GM21447 (cell line): ENCODE measurements around the gene MCRIP2.

Experiments
- ATAC-seq: cut with Tn5 transposase; IDR thresholded peaks from one replicate; pipeline ENCODE4 v1.9.1; 2021; ENCODE audit not compliant: unreplicated experiment

Gene MCRIP2

DNA sequence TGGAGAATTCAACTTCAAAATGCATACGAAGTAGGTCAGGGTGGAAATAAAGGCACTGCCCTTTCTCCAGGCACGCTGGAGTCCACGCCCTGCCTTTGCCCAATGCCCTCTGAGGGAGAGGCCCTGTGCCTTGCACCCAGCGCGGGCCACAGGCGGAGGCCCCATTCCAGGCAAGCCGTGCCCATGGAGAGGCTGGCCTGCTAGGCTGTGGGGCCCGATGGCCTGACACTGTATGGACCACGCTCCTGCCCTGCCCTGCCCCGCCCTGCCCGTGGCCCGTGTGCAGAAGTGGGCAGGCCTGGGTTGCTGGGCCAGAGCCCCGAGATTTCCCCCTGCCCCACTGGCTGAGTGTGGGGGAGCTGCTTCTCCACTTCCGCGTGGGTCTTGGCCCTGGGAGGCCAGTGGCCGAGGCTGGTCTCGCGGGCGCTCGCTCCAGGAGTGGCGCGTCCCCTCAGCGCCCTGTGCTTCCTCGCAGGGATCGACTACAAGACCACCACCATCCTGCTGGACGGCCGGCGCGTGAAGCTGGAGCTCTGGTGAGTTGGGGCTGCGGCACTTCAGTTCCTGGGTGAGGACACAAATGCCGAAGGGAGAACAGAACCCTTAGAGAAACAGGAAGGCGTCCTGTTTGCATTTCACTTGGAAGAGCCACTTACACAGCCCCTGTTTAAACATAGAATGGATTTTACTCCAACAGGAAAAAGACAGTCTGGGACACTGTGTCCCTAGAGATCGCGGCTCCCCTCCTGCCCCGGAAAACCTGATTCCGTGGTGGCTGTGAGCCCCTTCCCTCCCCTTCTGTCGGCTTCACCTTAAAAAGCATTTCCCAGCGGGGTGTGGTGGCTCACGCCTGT lies 24.7 kb upstream of the MCRIP2 start:
- ATAC-seq, result no peak

DNA sequence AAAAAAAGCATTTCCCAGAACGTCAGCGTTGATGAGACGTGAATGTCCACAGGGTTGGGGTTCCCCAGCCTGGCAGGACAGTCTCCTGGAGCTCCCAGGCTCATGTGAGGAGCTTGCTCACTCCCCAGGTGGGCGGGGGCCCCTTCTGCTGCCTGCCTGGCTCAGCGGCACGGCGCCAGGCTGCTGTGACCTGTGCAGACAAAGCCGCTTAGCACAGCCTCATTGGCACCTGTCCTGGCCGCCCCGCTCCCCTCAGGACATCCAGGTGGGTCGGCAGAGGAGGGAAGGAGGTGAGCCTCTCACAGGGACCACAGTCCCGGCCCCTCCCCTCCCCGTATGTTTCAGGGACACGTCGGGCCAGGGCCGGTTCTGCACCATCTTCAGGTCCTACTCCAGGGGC lies 23.8 kb upstream of the MCRIP2 start:
- ATAC-seq, result no peak

- no peak for ATAC-seq
These were observed 22.0 kb upstream of the MCRIP2 start for GRCh38 chr16:619476-620100.

GRCh38 chr16:620700-621525 lies 20.7 kb upstream of the MCRIP2 start:
- no peak for ATAC-seq

DNA sequence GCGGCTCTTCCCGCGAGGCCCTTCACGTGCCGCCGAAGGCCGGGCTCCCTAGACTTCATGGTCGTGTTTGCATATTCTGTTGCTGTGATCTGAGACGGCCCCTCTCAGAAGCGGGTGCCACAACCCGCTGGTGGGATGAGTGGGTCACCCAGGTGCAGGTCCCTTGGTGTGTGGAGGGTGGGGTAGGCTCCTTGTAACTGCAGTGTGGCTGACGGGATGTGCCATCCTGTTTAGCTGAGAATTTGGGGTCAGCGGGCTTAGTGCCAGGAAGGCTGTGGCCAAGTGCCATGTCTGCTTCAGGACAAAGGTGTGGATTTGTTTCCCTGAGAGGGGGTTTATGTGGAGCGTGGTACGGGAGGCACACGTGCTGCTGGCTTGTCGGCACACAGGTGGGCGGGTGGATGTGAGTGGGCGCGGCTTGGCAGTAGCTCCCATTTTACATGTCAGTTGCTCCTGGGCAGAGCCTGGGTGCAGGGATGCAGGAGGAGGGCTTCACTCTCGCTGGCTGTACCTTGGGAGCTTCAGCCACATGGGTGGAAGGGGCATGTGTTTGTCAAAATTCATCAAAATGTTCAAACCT lies 20.0 kb upstream of the MCRIP2 start:
- no peak for ATAC-seq

DNA sequence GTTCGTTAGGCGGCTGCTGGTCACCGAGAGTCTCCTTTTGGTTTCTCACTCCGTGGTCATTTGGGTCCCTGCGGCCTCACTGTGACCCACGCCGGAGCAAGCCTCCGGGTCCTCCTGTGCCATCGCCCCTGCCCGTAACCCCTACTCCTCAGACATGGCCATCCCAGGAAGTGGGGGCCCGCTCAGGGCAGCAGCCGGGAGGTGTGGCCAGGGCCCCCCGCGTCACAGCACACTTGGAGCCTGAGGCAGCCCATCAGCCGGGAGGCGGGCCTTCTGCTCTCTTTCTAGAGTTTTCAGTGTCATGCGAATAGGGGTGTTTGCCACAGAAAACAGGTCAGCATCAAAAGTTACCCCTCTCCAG lies 18.7 kb upstream of the MCRIP2 start:
- ATAC-seq, result no peak

DNA sequence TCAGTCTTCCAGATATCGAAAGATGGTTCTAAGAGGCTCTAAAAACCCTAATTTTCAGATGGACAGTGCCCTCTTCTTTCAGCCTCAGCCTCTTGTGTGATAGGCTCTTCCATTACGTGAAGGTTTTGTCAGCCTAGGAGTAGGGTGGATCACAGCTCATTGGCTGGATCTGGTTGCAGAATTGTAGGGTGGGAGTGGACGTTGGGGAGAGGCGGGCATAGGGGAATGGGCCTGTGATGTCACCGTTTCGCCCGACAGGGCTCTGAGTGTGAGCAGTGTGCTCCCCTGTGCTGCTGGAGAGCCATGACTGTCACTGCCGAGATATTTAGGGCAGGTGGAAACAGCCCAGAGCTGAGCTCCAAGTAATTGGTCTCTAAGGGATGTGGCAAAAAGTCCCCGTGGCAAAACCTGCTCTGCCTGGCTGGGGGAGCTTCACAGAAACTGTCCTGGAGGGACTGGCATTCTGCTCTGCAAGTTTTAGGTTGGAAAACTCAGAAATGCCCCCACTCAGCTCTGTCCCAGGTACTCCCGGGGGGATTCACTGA lies 17.0 kb upstream of the MCRIP2 start:
- ATAC-seq, result no peak

GRCh38 chr16:625117-625976 lies 16.3 kb upstream of the MCRIP2 start:
- no peak for ATAC-seq

- ATAC-seq, result no peak
These were observed 15.5 kb upstream of the MCRIP2 start for GRCh38 chr16:625977-626765.

DNA sequence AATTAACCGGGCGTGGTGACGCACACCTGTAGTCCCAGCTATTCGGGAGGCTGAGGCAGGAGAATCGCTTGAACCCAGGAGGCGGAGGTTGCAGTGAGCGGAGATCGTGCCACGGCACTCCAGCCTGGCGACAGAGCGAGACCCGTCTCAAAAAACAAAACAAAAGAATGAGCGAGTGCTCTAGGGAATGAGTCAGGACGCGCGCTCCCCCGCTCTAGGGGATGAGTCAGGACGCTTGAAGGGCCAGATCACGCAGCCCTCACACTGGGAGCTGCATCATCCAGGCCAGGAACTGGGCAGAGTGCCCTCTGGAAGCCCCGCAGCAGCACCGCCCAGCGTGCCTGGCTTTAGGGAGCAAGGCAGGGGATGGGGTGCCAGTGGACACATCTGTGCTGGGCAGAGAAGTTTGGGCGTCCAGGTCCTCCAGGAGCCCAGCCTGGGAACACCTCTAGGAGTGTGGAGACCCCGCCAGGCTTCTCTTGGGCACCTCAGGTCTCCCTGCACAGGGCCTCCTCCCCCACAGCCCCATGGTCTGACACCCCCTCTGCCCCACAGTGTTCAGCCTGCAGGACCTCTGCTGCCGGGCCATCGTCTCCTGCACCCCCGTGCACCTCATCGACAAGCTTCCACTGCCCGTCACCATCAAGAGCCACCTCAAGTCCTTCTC lies 14.7 kb upstream of the MCRIP2 start:
- ATAC-seq, result no peak

GRCh38 chr16:627454-628239 lies 14.0 kb upstream of the MCRIP2 start:
- ATAC-seq, result no peak

- ATAC-seq, result no peak
These were observed 13.1 kb upstream of the MCRIP2 start for GRCh38 chr16:628321-629061.

DNA sequence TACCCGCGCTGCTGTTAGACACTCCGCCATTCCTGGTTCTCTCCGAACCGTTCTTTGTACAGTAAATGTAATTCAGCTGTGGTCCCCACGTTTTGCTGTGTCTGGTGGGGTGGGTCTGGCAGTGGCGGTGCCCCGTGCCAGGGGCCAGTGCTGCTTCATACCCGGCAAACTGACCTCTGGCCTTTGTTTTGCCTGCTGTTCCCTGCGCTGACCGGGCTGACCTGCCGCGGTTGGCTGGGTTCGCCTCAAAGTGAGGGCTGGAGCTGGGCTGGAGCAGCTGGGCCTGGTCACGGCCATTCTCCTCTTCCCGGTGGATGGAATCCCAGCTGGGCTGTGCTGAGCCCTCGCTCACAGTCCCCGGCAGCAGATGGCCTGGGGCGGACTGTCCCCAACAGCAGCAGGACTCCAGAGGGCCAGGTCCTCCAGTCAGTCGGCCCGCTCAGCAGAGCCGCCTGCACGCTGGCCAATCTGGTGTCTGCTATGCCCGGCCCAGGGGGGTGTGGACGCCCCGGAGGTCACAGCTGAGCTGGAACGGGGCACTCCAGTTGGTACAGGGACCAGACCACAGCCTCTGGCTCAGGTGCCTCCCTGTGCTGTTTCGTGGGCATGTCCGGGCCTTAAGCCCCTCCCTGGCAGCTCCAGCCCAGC lies 12.3 kb upstream of the MCRIP2 start:
- no peak for ATAC-seq

GRCh38 chr16:629833-630248 lies 11.8 kb upstream of the MCRIP2 start:
- ATAC-seq, result no peak

GRCh38 chr16:630249-630814 lies 11.3 kb upstream of the MCRIP2 start:
- no peak for ATAC-seq

GRCh38 chr16:630815-631405 lies 10.7 kb upstream of the MCRIP2 start, which contains the start of gene WFIKKN1:
TSS of gene WFIKKN1 (plus strand) at chr16:630985. CDS start at chr16:631254, 269 bp downstream.
- ATAC-seq, result no peak
